HL-60/S4 (cell line): ENCODE results near the gene AATK.

Experiments
- in situ Hi-C: fragments of 300-500 bp; cut with MboI; formaldehyde crosslinking; loops from 2 replicates; pipeline ENCODE4 v1.14.3; 2022; ENCODE audit warnings: low sequenced_read_pairs

AATK gene

DNA sequence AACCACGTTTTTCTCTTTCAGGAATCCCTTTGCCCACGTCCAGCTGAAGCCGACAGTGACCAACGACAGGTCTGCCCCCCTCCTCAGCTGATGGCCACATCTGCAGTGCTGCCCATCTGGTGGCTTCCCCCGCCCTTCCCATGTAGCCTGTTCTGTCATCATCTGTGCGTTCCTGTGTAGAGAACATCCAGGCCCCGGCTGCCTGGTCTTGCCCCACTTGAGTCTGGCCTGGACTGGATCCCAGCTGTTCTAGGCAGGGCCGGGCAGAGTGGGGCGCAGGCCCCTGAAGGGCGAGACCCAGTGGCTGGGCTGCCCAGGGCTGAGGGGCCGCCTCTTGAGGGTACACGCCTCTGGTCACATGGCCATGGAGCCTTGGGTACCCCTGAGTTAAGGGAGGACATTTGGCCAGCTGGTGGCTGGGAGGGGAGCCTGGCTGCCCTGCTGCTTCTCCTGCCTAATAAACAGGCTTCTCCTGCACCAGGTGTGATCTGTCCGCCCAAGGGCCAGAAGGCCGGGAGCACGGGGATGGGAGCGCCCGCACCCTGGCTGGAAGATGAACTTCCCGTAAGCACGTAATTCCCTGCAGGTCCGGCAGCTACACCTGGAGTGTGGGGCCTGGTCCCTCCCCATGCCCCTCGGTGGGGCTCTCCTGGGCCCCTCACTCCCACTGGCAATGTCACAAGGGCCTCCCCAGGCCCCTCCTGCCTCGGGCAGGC lies 50.1 kb downstream of the AATK start:
- in situ Hi-C loops, result no loop called here

DNA sequence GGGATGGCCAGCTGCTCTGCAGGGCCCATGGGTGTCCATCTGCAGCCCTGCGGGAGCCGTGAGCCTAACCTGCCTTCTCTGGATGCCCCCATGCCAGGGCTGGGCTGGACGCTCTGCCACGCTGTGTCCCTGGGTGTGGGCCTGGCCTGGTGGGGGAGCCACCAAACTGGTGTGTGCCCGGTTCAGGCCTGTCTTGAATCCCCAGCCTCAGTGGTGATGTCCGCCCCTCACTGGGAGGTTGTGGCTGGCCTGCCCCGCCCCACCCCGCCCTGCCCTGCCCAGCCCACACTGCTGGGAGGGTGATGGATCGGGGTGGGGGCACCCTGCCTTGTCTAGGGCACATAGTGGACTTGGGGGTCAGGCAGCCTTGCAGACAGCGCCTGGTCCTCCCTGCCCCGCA lies 50.8 kb downstream of the AATK start:
- in situ Hi-C loops, result no loop called here

- in situ Hi-C loops, result no loop called here
Observed at GRCh38 chr17:81114351-81115093, 51.5 kb downstream of the AATK start.

GRCh38 chr17:81113158-81113724 lies 52.8 kb downstream of the AATK start:
- in situ Hi-C loops, result no loop called here

DNA sequence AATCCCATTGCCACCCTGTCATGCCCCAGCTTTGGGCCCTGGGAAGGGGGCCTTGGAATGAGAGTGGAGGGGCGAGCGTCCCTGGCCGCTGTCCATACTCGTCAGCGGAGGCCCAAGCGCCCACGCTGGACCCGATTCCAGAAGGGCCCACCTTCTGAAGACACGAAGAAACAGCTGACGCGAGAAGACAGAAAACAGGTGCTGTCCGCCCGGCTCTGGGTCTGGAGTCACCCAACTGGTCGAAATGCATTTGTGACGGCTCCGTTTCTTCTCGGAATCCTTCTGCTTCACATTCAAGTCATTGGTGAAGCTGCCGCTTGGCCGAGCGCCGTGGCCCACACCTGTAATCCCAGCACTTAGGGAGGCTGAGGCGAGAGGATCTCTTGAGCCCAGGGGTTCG lies 53.6 kb downstream of the AATK start:
- in situ Hi-C loops, result no loop called here

GRCh38 chr17:81111066-81111465 lies 55.0 kb downstream of the AATK start:
- in situ Hi-C loops, result no loop called here

GRCh38 chr17:81110488-81111040 lies 55.5 kb downstream of the AATK start:
- in situ Hi-C loops, result no loop called here

- in situ Hi-C loops, result no loop called here
Observed at GRCh38 chr17:81109957-81110356, 56.1 kb downstream of the AATK start.

GRCh38 chr17:81108220-81108619 lies 57.8 kb downstream of the AATK start:
- in situ Hi-C loops, result no loop called here

GRCh38 chr17:81106716-81107115 lies 59.3 kb downstream of the AATK start:
- in situ Hi-C loops, result no loop called here

DNA sequence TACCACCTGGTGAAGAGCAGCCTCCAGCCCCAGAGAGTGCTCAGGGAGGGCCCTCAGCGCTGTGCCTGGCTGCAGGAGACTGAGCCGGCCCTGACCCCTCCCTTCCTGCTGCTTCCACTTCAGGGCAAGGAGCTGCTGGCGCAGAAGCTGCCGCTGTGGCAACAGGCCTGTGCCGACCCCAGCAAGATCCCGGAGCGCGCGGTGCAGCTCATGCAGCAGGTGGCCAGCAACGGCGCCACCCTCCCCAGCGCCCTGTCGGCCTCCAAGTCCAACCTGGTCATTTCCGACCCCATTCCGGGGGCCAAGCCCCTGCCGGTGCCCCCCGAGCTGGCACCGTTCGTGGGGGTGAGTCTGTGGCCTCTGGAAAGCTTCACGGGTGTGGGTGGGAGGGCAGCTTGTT lies 62.6 kb downstream of the AATK start:
- in situ Hi-C loops, result no loop called here

- in situ Hi-C loops, result no loop called here
Observed at GRCh38 chr17:81102869-81103268, 63.2 kb downstream of the AATK start.

- in situ Hi-C loops, result no loop called here
Observed at GRCh38 chr17:81102352-81102751, 63.7 kb downstream of the AATK start.

DNA sequence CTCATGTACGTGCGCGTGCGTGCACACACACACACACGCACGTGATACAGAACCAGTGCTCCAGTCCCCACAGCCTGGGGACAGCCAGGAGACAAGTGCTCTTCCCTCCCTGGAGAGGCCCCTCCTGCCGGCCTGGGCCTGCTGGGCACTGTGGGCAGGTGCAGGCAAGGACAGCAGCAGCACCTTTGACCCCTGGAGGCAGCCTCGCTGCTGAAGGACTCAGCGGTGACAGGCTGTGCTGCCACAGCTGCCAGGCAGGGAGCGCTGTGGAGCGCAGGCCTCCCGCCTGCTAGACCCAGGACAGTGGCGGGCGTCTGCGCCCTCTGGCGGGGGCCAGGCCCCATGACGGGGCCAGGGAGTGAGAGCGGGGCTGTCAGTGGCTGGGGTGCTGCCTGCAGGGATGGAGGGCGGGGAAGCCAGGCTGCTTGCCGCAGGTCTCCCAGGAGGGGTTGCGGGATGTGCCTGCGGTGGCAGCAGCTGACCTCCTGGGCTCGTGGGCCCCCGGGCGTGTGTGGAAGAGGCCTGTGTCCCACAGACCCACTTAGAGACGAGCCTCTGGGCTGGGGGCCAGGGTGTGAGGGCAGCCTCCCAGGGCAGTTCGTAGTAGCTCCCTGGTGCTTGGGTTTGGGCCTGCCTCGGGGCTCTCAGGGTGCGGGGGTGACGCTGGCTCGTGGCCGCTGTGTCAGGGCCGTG lies 64.3 kb downstream of the AATK start:
- in situ Hi-C loops, result no loop called here

DNA sequence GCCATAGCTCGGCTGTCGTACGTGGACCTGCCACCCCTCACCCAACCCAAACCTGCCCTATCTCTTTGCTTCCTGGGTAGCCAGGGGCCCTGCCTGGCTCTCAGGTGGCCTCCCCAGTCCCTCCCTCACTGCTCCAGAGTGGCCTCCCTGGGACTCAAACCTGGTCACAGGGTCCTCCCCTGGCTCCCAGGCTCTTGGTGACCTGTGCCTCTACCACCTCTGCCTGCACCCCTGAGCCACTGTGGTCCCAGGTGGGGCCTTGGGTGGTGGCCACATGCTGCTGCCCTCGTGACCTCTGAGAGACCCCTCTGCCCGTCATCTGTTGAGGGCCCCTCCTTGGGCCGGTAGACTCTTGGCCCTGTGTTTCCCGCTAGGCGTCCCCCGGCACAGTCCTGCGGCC lies 65.4 kb downstream of the AATK start:
- in situ Hi-C loops, result no loop called here

DNA sequence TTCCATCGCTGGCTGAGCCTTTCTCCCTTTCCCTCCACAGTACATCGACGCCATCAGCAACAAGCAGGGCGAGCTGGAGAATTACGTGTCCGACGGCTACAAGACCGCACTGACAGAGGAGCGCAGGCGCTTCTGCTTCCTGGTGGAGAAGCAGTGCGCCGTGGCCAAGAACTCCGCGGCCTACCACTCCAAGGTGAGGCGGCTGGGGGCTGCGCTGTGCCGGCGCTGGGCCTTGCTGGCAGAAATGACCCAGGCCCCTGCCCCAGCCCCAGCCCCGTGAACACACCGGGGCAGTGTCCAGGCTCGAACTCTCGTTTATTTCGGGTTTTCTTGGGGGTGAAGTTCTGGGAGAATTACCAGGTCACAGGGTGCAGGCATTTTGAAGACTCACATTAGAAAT lies 66.1 kb downstream of the AATK start:
- in situ Hi-C loops, result no loop called here

DNA sequence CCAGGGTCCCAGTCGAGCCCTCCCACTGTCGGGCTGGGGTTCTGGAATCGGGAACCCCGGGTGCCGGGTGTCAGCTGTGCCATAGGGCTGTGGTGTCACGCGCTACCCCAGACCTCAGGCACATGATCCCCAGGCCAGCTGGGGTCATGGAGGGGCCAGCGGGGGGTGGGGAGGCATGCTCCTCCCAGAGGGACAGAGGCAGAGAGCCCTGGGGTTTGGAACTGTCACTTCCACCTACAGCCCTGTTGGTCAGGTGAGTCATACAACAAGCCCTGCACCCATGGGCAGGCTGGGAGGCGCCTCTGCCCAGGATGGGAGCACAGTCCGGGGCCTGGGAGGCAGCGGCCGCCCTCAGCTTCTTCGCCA lies 68.1 kb downstream of the AATK start:
- in situ Hi-C loops, result no loop called here

DNA sequence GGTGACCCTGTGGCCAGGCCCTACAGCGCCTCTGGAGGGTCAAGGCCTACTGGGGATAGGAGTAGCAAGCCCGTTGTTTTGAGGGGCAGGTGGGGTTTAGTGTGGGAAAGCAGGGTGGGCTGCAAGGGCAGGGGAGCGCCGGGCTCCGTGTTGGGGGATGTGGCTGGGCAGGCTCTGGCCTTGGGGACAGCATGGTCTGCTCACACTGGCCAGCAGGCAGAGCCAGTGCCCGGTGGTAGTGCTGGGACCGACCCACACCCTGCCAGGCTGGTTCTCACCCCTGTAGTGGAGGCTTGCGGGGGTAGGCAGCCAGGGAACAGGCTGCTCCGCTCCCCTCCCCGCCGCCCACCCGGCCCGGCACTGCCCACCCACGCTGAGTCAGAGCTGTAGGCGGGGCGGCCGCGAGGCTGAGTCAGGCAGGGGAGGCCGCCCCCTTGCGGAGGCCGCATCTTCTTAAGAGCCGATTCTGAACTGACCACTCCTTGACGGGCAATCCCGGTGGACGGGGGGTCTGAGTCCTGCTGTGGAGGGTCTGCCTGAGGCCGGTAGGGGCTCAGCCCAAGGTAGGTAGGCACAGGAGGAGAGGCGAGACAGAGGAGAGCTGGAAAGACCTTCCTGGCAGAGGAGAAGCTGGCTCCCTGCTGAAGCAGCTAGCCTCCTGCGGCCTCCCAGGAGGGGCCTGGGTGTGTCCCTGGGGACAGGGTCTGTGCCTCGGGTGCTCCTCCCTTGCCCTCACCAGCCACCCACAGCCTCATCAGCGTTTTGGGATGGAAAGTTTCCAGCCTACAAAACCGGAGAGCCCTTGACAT lies 68.7 kb downstream of the AATK start:
- in situ Hi-C loops, result no loop called here

DNA sequence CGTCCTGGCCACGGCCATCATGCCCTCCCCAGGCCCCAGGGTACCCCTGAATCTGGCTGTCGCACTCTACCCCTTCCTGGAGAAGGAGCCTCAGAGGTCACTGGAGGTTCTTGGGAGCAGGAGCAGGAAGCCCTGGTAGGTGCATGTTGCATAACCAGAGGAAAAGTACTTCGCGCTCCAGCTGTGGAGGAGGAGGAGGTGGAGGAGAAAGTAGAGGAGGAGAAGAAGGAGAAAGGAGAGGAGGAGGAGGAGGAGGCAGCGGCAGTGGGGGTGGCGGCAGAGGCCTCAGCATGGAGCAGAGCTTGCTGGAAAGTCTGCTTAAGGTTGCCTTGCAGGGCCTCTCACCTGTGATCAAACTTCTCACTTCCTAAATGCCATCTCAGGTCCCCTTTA lies 69.3 kb downstream of the AATK start:
- in situ Hi-C loops, result no loop called here

DNA sequence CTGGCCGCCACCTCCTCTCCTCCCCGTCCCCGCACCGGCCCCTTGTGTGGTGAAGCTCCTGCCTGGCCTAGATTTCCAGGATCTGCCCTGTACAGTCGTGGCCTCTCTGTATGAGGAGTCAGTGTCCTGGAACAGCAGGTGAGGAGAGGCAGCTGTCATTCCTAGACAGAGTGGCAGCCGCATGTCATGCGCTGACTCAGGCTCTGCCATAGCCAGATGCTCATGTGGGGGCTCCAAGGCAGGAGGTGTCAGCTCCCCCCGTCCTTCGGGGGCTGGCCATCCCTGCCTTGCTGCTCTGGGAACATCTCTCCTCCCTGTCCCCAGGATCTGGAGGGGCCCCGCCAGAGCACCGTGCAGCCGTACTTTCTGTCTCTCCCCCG lies 70.6 kb downstream of the AATK start:
- in situ Hi-C loops, result no loop called here
